ENCODE data around the gene TRAPPC11.
A peak's percentile ranks its signal among the peaks of the same experiment; 100 is the strongest.
"Not testable (repeated sequence)": the region's sequence is repeated elsewhere in the genome, so short reads cannot be mapped to it uniquely, and the experiment has no call there.

Gene TRAPPC11

DNA sequence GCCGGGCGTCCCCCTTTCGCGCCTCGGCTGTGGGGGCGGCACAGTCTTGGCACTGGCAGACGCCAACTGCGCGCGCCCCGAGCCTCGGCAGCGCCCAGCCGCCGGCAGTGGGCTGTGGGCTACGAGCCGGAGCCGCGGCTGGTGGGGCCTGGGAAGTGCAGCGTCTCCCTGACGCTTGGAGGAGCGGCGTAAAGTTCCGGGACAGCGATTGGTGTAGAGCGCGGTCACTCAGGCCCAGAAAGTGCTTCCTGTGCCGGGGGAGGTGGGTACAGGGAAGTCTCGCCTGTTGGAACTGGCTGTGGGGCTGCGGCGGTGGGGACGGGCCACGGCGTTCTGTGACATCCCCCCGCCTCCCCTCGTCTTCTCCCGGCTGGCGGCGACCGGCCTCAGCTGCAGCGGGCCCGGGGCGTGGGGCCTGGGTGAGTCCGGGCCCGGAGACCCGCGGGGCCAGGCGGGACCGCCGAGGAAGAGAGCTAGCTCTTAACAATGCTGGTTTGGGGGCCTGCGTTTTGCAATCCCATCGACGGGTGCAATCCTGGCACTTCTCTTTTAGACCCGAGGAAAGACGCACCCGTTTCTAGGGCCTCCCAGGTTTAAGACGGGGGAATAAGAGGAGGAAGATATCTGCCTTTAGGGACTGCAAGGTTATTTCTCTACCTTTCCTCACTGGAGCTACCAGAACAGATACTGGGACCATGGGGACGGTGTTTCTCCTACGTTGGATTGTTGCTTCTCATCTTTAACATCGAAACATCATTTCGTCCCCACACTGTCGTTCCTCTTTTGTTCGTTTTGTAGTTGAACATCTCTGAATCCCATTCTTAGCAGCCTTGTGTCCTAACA is at the start of gene TRAPPC11, which contains the start of gene RWDD4:
TRAPPC11 (plus strand) TSS at position 265 of the 843 bp plus-strand sequence. CDS start 4,575 bp downstream, outside the sequence.
RWDD4 (minus strand) TSS at position 157 of the 843 bp plus-strand sequence. CDS start 233 bp downstream, outside the sequence.
- peak within 1 kb of the TSS; percentile 95 for H3K27ac Mint-ChIP-seq
- H3K36me3 Mint-ChIP-seq (ENCODE audit: low read depth): peaks cover 47% of the 10 kb centered on the region
- peaks cover 37% of the 10 kb centered on the region for H3K4me1 Mint-ChIP-seq (ENCODE audit: low read depth)
- H3K4me3 Mint-ChIP-seq: peak within 1 kb of the TSS; percentile 93
- DNase-seq: peak; percentile 96
- H3K27me3 Mint-ChIP-seq: no peaks in the 10 kb centered on the region
- no peaks in the 10 kb centered on the region for H3K9me3 Mint-ChIP-seq

DNA sequence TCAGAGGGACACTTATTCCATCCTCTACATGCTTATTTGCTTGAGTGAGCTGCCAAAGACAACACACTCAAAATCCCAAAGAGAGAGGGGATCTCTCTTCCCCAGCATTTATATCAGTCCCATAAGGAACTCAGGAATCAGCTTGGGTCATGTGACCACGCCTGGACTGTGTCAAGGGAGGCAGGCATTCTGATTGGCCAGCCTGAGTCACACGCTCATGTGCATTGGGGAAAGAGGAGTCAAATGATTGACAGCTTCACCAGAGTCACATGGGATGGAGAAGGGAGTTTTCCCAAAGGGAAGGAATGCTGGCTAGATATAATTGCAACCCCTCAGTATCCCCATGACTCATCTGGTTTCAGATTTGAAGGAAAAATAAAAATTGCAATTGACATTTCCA is 49.1 kb upstream of the TRAPPC11 start:
- Mint-ChIP-seq H3K27me3 (peaks cover 23% of the 10 kb centered on the region), H3K9me3 (no peaks in the 10 kb centered on the region), H3K27ac (no peak overlapping the region), H3K36me3 (ENCODE audit: low read depth) (no peaks in the 10 kb centered on the region), H3K4me1 (ENCODE audit: low read depth) (no peaks in the 10 kb centered on the region), H3K4me3 (no peak overlapping the region)
- no peak for DNase-seq

DNA sequence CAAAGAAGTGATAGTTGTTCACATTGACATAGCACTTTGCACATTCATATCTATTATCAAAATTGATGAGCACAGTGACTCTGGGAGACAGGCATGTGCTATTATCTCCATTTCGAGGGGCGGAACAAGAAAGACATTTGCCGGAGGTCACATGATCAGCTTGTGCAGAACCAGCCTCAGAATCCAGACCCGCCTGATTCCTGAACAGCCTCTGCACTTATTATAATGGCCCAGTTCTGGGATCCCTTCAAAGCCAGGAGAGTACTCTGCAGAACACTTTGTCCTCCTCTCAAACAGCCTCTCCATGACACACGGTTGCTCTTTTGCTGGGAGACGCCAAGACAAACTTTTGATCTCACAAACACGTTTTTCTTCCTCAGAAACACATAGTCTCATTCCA is 48.5 kb upstream of the TRAPPC11 start:
- H3K36me3 Mint-ChIP-seq (ENCODE audit: low read depth): no peaks in the 10 kb centered on the region
- H3K27me3 Mint-ChIP-seq: peaks cover 23% of the 10 kb centered on the region
- no peaks in the 10 kb centered on the region for H3K4me1 Mint-ChIP-seq (ENCODE audit: low read depth)
- H3K27ac Mint-ChIP-seq: no peak overlapping the region
- no peak for DNase-seq
- no peak overlapping the region for H3K4me3 Mint-ChIP-seq
- no peaks in the 10 kb centered on the region for H3K9me3 Mint-ChIP-seq

DNA sequence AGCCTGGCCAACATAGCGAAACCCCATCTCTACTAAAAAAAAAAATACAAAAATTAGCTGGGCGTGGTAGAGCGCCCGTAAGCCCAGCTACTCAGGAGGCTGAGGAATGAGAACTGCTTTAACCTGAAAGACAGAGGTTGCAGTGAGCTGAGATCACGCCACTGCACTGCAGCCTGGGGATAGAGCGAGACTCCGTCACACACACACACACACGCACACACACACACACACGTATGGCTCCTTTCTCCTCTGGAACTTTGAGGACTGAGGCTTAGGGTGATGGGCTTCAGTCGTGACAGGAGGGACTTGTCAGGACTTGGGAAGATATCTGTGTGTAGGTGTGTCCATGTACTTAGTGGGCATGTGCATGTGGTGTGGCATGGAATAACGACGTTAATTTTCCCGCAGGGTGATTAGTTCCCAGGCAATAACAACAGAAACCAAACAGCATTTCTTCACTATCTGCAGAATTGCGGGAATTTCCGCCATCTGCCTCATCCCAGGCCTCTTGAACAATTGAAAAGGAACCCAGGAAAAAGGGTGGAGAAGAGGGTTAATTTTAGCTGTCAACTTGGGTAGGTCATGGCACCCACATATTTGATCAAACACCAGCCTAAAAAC is 47.8 kb upstream of the TRAPPC11 start:
- no peak overlapping the region for H3K4me3 Mint-ChIP-seq
- peaks cover 28% of the 10 kb centered on the region for H3K27me3 Mint-ChIP-seq
- no peaks in the 10 kb centered on the region for H3K36me3 Mint-ChIP-seq (ENCODE audit: low read depth)
- DNase-seq: no peak
- no peaks in the 10 kb centered on the region for H3K9me3 Mint-ChIP-seq
- H3K4me1 Mint-ChIP-seq (ENCODE audit: low read depth): no peaks in the 10 kb centered on the region
- no peak overlapping the region for H3K27ac Mint-ChIP-seq

DNA sequence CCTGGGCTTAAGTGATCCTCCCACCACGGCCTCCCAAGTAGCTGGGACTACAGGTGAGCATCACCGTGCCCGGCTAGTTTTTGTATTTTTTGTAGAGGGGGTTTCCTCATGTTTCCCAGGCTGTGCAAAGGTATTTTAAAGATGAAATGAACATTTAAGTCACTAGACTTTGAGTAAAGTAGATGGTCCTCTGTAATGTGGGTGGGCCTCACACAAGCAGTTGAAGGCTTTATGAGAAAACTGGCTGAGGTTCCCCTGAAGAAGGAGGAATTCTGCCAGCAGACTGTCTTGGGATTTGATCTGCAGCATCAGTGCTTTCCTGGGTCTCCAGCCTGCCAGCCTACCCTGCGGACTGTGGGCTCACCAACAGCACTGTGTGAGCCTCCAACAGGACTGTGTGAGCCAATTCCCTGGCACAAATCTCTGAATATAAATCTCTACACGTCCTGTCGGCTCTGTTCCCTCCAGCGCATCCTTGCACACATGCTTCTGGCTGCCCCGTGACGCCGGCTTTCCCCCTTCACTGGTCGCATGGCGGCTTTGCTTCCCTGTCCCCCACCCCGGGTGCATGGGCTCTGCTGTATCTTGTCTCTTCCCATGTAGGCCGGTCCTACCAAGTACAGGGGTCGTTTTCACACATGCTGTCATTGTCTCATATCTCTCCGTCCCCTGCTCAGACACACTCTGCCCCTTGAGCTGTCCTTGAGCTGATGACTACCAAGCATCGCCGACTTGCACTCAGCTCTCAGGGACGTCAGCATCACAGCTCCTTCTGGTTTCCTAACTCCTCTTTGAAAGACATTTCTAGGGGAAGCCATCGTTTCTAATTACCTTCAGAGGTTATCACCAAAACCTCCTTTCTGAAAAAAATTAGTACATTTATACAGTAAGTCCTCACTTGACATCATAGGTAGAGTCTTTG is 46.5 kb upstream of the TRAPPC11 start:
- no peak overlapping the region for H3K4me3 Mint-ChIP-seq
- H3K27me3 Mint-ChIP-seq: peaks cover 19% of the 10 kb centered on the region
- H3K4me1 Mint-ChIP-seq (ENCODE audit: low read depth): no peaks in the 10 kb centered on the region
- H3K27ac Mint-ChIP-seq: no peak overlapping the region
- H3K36me3 Mint-ChIP-seq (ENCODE audit: low read depth): no peaks in the 10 kb centered on the region
- DNase-seq: no peak
- H3K9me3 Mint-ChIP-seq: no peaks in the 10 kb centered on the region

DNA sequence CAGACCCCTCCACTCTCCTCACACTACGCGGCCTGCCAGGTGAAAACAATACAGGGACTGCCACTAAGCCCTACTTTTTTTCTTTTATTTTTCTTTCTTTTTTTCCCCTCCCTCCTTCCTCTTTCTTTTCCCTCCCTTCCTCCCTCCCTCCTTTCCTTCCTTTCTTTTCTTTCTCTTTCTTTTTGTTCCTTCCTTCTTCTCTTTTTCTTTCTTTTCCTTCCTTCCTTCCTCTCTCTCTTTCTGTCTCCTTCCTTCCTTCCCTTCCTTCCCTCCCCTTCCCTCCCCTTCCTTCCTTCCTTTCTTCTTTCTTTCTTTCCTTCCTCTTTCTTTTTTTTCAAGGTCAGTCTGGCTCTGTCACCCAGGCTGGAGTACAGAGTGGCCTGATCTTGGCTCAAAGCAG is 42.0 kb upstream of the TRAPPC11 start:
- Mint-ChIP-seq H3K27ac (no peak overlapping the region), H3K4me1 (ENCODE audit: low read depth) (no peaks in the 10 kb centered on the region)

DNA sequence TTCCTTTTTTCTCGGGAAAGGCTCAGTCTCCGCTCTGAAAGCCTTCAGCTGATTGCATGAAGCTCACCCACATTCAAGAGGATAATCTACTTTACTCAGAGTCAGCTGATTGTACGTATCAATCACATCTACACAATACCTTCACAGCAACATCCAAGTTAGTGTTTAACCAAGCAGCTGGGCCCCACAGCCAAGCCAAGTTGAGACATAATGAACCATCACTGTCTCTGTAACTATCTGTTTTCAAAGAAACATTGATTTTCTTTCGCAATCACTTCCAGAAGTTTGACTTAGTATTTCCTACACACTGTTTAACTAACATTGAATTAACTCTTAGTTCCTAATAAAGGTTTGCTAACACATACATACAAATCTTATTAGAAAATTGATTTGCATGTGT is 40.4 kb upstream of the TRAPPC11 start:
- H3K9me3 Mint-ChIP-seq: no peaks in the 10 kb centered on the region
- H3K4me3 Mint-ChIP-seq: no peak overlapping the region
- H3K27ac Mint-ChIP-seq: no peak overlapping the region
- peaks cover 21% of the 10 kb centered on the region for H3K27me3 Mint-ChIP-seq
- DNase-seq: no peak
- H3K4me1 Mint-ChIP-seq (ENCODE audit: low read depth): no peaks in the 10 kb centered on the region
- H3K36me3 Mint-ChIP-seq (ENCODE audit: low read depth): no peaks in the 10 kb centered on the region

More for the DNA sequence above, 42.0 kb upstream of the TRAPPC11 start:
- no peak overlapping the region for H3K4me3 Mint-ChIP-seq
- peaks cover 21% of the 10 kb centered on the region for H3K27me3 Mint-ChIP-seq
- H3K36me3 Mint-ChIP-seq (ENCODE audit: low read depth): no peaks in the 10 kb centered on the region
- no peaks in the 10 kb centered on the region for H3K9me3 Mint-ChIP-seq
- DNase-seq: no peak

DNA sequence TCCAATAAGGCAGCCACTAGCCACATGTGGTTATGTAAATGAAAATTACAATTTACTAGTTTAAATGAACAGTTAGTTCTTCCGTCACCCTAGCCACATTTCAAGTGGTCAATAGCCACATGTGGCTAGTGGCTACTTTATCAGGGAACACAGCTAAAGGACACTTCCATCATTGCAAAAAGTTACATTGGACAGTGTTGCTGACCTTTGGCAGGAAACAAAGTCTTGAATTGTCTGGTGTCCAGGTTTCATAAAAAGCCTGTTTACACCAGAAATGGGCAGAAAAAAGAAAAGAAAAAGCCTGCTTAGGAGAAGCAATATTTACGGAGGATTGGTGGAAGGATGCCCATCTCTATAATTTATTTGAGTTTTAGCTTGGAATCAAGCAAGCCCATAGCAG is 38.7 kb upstream of the TRAPPC11 start:
- H3K36me3 Mint-ChIP-seq (ENCODE audit: low read depth): no peaks in the 10 kb centered on the region
- no peaks in the 10 kb centered on the region for H3K9me3 Mint-ChIP-seq
- DNase-seq: no peak

DNA sequence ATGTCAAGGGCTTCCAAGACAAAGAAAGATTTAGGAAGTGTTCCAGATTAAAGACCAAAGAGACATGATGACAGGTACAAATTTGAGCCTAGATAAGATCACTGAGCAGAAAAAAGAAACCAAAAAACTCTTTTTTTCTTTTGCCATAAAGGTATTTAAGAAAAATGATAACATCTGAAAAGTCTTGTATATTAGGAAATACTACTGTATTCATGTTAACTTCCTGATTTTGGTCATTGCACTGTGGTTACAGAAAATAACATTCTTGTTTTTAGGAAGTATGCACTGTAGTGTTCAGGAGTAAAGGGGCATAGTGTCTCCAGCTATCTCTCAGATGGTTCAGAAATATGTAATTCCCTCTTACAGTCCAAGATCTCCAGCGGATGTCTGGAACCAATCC is 37.2 kb upstream of the TRAPPC11 start:
- Mint-ChIP-seq H3K36me3 (ENCODE audit: low read depth) (no peaks in the 10 kb centered on the region), H3K4me3 (no peak overlapping the region), H3K9me3 (no peaks in the 10 kb centered on the region), H3K4me1 (ENCODE audit: low read depth) (no peaks in the 10 kb centered on the region), H3K27me3 (peaks cover 13% of the 10 kb centered on the region), H3K27ac (no peak overlapping the region)
- no peak for DNase-seq

More for the DNA sequence above, 38.7 kb upstream of the TRAPPC11 start:
- Mint-ChIP-seq H3K27me3 (peaks cover 21% of the 10 kb centered on the region), H3K27ac (no peak overlapping the region), H3K4me3 (no peak overlapping the region), H3K4me1 (ENCODE audit: low read depth) (no peaks in the 10 kb centered on the region)

DNA sequence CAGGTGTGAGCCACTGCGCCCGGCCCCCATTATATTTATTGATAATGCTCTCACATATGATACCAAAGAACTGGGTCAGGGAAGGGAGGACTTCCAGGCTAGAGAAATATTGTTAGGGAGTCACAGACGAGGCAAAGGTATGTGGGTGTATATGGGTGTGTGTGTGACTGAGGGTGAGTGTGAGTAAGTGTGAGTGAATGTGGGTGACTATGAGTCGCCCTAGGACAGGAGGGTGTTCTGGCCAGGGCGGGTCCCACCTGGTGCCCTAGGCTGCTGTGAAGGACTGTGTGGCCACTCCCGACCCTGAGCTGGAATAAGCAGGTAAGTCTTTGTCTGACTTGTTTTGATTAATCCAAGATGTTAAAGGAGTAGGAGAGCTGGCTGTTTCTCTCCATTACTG is 34.5 kb upstream of the TRAPPC11 start:
- no peak for DNase-seq
- no peak overlapping the region for H3K27ac Mint-ChIP-seq
- H3K4me3 Mint-ChIP-seq: no peak overlapping the region
- peaks cover 9% of the 10 kb centered on the region for H3K27me3 Mint-ChIP-seq
- H3K4me1 Mint-ChIP-seq (ENCODE audit: low read depth): no peaks in the 10 kb centered on the region
- no peaks in the 10 kb centered on the region for H3K36me3 Mint-ChIP-seq (ENCODE audit: low read depth)
- no peaks in the 10 kb centered on the region for H3K9me3 Mint-ChIP-seq

DNA sequence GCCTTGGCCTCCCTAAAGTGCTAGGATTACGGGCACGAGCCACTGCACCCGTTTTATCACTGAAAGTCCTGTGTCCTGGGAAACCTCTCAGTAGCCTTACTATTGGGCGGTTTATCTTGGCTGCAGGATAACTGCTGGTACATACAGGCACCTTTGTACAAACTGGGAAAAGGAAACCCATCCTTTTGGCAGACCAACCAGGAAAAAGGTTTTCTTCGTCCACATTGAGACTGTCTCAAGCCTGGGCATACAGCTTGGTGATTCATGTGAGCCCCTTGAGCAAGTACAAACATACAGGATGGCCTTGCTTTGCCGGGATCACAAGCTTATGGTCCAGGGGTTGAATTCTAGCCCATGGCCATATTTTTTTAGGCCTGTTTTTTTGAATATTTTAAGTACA is 32.9 kb upstream of the TRAPPC11 start:
- Mint-ChIP-seq H3K4me3 (no peak overlapping the region), H3K27me3 (peaks cover 4% of the 10 kb centered on the region), H3K27ac (no peak overlapping the region), H3K36me3 (ENCODE audit: low read depth) (no peaks in the 10 kb centered on the region), H3K4me1 (ENCODE audit: low read depth) (no peaks in the 10 kb centered on the region), H3K9me3 (no peaks in the 10 kb centered on the region)
- no peak for DNase-seq

DNA sequence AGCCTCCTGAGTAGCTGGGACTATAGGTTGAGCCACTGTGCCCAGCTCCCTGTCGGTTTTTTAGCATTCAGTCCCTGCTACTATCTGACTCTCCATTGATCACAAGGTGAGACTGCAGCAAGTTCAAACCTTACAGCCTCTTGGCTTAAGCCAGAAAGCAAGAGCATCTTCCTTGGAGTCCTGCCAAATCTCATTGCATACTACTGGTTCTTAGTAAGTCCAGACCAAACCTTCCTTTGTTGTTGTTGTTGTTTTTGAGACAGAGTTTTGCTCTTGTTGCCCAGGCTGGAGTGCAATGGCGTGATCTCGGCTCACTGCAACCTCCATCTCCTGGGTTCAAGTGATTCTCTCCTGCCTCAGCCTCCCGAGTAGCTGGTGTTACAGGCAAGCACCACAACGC is 31.8 kb upstream of the TRAPPC11 start:
- not testable (repeated sequence) for H3K27ac Mint-ChIP-seq; DNase-seq; H3K27me3 Mint-ChIP-seq; H3K4me3 Mint-ChIP-seq; H3K9me3 Mint-ChIP-seq; H3K36me3 Mint-ChIP-seq (ENCODE audit: low read depth); H3K4me1 Mint-ChIP-seq (ENCODE audit: low read depth)

DNA sequence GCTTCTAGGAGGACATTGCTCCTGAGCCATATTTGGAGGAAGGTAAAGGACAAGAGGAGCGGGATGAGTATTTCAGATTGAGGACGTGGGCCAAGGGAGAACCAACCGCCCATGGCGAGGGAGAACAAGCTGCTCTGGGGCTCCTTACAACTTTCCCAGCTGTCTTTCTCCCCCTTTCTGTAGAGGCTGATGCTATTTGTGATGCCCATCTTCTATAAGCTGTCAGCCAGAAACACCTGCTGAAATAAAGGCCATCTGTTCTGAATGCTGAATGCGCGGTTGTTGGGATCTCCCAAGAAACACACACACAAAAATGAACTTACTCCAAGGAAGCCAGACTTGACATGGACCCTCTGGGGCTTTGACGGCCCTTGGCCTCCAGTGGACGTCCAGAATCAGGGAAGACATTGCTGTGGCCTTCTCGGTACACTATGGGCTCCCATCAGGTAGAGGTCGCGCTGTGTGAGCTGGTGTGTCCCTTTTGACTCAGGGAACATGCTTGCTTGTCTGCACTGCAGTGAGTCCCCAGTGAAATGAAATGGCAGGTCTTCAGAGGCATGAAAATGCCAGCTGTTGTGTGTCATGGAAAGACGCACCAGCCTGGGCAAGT is 31.0 kb upstream of the TRAPPC11 start:
- Mint-ChIP-seq H3K4me3 (no peak overlapping the region), H3K4me1 (ENCODE audit: low read depth) (no peaks in the 10 kb centered on the region), H3K27ac (no peak overlapping the region), H3K9me3 (no peaks in the 10 kb centered on the region), H3K27me3 (no peaks in the 10 kb centered on the region), H3K36me3 (ENCODE audit: low read depth) (no peaks in the 10 kb centered on the region)
- no peak for DNase-seq

DNA sequence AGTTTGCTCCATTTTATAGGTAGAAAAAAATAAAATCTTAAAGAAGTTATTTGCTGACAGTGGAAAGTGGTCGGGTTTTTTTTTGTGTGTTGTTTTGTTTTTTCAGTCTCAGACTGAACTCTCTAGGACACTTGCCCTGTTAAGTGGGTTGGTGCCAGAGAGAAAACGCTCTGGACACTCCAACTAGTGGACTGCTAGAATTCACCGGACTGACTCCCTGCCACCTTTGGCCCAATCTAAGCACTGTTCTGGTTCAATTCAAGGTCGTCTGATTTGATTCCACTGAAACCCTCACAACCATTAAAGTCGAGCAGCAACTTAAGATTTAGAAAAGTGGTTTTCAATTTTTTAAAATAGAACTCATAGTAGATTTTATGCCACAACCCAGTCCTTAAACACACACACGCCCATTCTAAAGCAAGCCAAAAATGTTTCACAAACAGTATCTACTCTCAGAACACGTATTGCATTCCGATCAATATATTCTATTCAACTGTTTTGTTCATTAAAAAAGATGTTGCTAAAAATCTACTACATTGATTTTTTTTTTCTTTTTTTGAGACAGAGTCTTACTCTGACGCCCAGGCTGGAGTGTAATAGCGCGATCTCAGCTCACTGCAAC is 27.4 kb upstream of the TRAPPC11 start:
- Mint-ChIP-seq H3K27me3 (no peaks in the 10 kb centered on the region), H3K4me3 (no peak overlapping the region), H3K36me3 (ENCODE audit: low read depth) (no peaks in the 10 kb centered on the region), H3K4me1 (ENCODE audit: low read depth) (peaks cover under 1% of the 10 kb centered on the region), H3K27ac (no peak overlapping the region), H3K9me3 (no peaks in the 10 kb centered on the region)
- DNase-seq: no peak
